ENCODE data around the gene MCUR1.
"Not testable (repeated sequence)": the region's sequence is repeated elsewhere in the genome, so short reads cannot be mapped to it uniquely, and the experiment has no call there.

MCUR1 gene

GRCh38 chr6:13838616-13839015 lies 24.3 kb upstream of the MCUR1 start:
- no peaks in the 10 kb centered on the region for H3K27me3 ChIP-seq (ENCODE audit: insufficient read depth, low read depth)
- H3K27ac ChIP-seq, result no peak overlapping the region
- H3K9ac ChIP-seq, result no peak overlapping the region
- no peak overlapping the region for H2AFZ ChIP-seq (ENCODE audit: low read depth)
- H3K36me3 ChIP-seq (ENCODE audit: insufficient read depth), result no peaks in the 10 kb centered on the region
- peaks cover 5% of the 10 kb centered on the region for H3K4me1 ChIP-seq (ENCODE audit: low read depth, poor library complexity, severe bottlenecking)
- H3K4me2 ChIP-seq, result no peak overlapping the region
- TF ChIP-seq, protein P1, sequence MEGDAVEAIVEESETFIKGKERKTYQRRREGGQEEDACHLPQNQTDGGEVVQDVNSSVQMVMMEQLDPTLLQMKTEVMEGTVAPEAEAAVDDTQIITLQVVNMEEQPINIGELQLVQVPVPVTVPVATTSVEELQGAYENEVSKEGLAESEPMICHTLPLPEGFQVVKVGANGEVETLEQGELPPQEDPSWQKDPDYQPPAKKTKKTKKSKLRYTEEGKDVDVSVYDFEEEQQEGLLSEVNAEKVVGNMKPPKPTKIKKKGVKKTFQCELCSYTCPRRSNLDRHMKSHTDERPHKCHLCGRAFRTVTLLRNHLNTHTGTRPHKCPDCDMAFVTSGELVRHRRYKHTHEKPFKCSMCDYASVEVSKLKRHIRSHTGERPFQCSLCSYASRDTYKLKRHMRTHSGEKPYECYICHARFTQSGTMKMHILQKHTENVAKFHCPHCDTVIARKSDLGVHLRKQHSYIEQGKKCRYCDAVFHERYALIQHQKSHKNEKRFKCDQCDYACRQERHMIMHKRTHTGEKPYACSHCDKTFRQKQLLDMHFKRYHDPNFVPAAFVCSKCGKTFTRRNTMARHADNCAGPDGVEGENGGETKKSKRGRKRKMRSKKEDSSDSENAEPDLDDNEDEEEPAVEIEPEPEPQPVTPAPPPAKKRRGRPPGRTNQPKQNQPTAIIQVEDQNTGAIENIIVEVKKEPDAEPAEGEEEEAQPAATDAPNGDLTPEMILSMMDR (conservative IDR thresholded peaks at IDR 0.05; ENCODE audit: low read depth, low read length), result no peak
- H3K4me3 ChIP-seq (IDR thresholded peaks at IDR 0.05; ENCODE audit: insufficient read depth, low read depth, low read length), result no peak overlapping the region
- no peaks in the 10 kb centered on the region for H3K79me2 ChIP-seq (ENCODE audit: insufficient read depth, low read depth)
- no peaks in the 10 kb centered on the region for H4K20me1 ChIP-seq (ENCODE audit: insufficient read depth)

GRCh38 chr6:13836170-13836569 lies 21.8 kb upstream of the MCUR1 start:
- Histone ChIP-seq H2AFZ (ENCODE audit: low read depth) (no peak overlapping the region), H3K36me3 (ENCODE audit: insufficient read depth) (no peaks in the 10 kb centered on the region), H3K4me1 (ENCODE audit: low read depth, poor library complexity, severe bottlenecking) (no peaks in the 10 kb centered on the region), H3K79me2 (ENCODE audit: insufficient read depth, low read depth) (no peaks in the 10 kb centered on the region), H3K4me3 (IDR thresholded peaks at IDR 0.05; ENCODE audit: insufficient read depth, low read depth, low read length) (no peak overlapping the region), H3K9ac (no peak overlapping the region), H3K4me2 (no peak overlapping the region), H3K27ac (no peak overlapping the region), H3K27me3 (ENCODE audit: insufficient read depth, low read depth) (no peaks in the 10 kb centered on the region), H4K20me1 (ENCODE audit: insufficient read depth) (no peaks in the 10 kb centered on the region)
- TF ChIP-seq, protein P1 (conservative IDR thresholded peaks at IDR 0.05; ENCODE audit: low read depth, low read length), result no peak

DNA sequence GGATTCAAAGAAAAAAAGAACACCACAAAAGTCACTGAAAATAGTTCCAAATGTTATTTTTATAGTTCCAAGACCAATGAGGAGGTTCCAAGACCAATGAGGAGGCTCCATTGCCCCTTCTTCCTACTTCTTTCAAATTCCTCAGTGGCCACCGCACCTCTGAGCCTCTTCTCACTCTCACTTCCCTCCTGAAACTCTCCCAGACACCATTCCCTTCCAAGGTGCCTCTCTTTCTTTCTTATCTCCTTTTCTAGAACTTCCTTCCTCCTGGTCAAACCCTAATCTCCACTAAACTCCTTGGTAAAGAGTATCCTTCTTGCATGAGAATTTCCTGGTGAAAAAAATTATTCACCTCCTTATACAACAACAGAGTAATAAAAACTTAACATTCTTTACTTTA lies 20.4 kb upstream of the MCUR1 start:
- no peaks in the 10 kb centered on the region for H3K79me2 ChIP-seq (ENCODE audit: insufficient read depth, low read depth)
- no peak overlapping the region for H2AFZ ChIP-seq (ENCODE audit: low read depth)
- H3K4me1 ChIP-seq (ENCODE audit: low read depth, poor library complexity, severe bottlenecking), result no peaks in the 10 kb centered on the region
- H3K36me3 ChIP-seq (ENCODE audit: insufficient read depth), result no peaks in the 10 kb centered on the region
- H3K27me3 ChIP-seq (ENCODE audit: insufficient read depth, low read depth), result no peaks in the 10 kb centered on the region
- TF ChIP-seq, protein P1 (conservative IDR thresholded peaks at IDR 0.05; ENCODE audit: low read depth, low read length), result no peak
- H3K4me2 ChIP-seq, result no peak overlapping the region
- H3K4me3 ChIP-seq (IDR thresholded peaks at IDR 0.05; ENCODE audit: insufficient read depth, low read depth, low read length), result no peak overlapping the region
- H4K20me1 ChIP-seq (ENCODE audit: insufficient read depth), result no peaks in the 10 kb centered on the region
- no peak overlapping the region for H3K9ac ChIP-seq
- no peak overlapping the region for H3K27ac ChIP-seq

DNA sequence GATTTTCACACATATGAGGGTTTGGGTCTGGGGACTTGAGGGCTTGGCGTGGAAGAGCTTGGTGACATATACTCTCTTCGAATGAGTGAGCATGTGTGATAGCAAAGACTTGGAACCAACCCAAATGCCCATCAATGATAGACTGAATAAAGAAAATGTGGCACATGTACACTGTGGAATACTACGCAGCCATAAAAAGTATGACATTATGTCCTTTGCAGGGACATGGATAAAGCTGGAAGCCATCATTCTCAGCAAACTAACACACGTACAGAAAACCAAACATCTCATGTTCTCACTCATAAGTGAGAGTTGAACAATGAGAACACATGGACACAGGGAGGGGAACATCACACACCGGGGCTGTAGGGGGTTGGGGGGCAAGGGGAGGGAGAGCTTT lies 19.7 kb upstream of the MCUR1 start:
- not testable (repeated sequence) for H3K27me3 ChIP-seq (ENCODE audit: insufficient read depth, low read depth); H3K36me3 ChIP-seq (ENCODE audit: insufficient read depth)

GRCh38 chr6:13832778-13833177 lies 18.4 kb upstream of the MCUR1 start:
- H3K4me3 ChIP-seq (IDR thresholded peaks at IDR 0.05; ENCODE audit: insufficient read depth, low read depth, low read length), result no peak overlapping the region

More for the DNA sequence above, 19.7 kb upstream of the MCUR1 start:
- not testable (repeated sequence) for H2AFZ ChIP-seq (ENCODE audit: low read depth); H3K4me2 ChIP-seq; H3K4me3 ChIP-seq (IDR thresholded peaks at IDR 0.05; ENCODE audit: insufficient read depth, low read depth, low read length); H3K27ac ChIP-seq; H3K4me1 ChIP-seq (ENCODE audit: low read depth, poor library complexity, severe bottlenecking); H3K9ac ChIP-seq; H3K79me2 ChIP-seq (ENCODE audit: insufficient read depth, low read depth); H4K20me1 ChIP-seq (ENCODE audit: insufficient read depth)

More at GRCh38 chr6:13832778-13833177, 18.4 kb upstream of the MCUR1 start:
- Histone ChIP-seq H3K27me3 (ENCODE audit: insufficient read depth, low read depth) (no peaks in the 10 kb centered on the region), H3K4me1 (ENCODE audit: low read depth, poor library complexity, severe bottlenecking) (no peaks in the 10 kb centered on the region), H3K9ac (no peak overlapping the region), H3K36me3 (ENCODE audit: insufficient read depth) (no peaks in the 10 kb centered on the region), H4K20me1 (ENCODE audit: insufficient read depth) (no peaks in the 10 kb centered on the region), H3K27ac (no peak overlapping the region), H3K79me2 (ENCODE audit: insufficient read depth, low read depth) (no peaks in the 10 kb centered on the region), H3K4me2 (no peak overlapping the region), H2AFZ (ENCODE audit: low read depth) (no peak overlapping the region)
- TF ChIP-seq, protein P1 (conservative IDR thresholded peaks at IDR 0.05; ENCODE audit: low read depth, low read length), result no peak
